Neuron (in vitro differentiated cells): ENCODE results near the gene KDM4B.

Experiments
- H2AFZ ChIP-seq: one replicate; pipeline ENCODE4 v1.6.1; 2013; ENCODE audit warnings: low read depth, mild to moderate bottlenecking, inconsistent platforms, low read length, moderate library complexity
- H3K27me3 ChIP-seq: one replicate; pipeline ENCODE4 v1.6.1; 2013; ENCODE audit warnings: low read length; ENCODE audit not compliant: insufficient read depth
- H3K36me3 ChIP-seq: one replicate; pipeline ENCODE4 v1.6.1; 2013; ENCODE audit warnings: low read length; ENCODE audit not compliant: insufficient read depth
- H3K4me1 ChIP-seq: one replicate; pipeline ENCODE4 v1.6.1; 2013; ENCODE audit warnings: low read length; ENCODE audit not compliant: insufficient read depth
- H3K4me3 ChIP-seq: 2 replicates; pipeline ENCODE4 v1.5.1; 2013; ENCODE audit warnings: mild to moderate bottlenecking, low read length, moderate library complexity
- H3K9me3 ChIP-seq: one replicate; pipeline ENCODE4 v1.6.1; 2013; ENCODE audit warnings: low read length

The KDM4B gene

DNA sequence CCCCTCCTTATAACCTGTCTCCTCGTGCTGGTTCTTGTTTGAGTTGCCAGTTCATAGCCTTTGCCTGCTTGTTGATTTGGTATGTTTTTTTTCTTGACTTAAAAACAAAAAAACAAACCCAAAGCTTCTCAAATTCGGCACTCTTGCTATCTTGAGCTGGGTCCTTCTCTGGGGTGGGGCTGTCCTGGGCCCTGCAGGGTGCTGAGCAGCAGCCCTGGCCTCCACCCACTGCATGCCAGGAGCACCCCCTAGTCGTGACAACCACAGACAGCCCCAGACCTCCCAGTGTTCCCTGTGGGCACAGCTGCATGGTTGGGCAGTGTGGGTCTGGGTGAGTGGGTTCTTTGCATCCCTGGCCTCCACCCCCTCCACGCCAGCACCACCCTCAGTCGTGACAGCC, 27.8 kb downstream of the KDM4B start:
- Histone ChIP-seq H3K9me3 (peaks cover 7% of the 10 kb centered on the region), H3K4me1 (no peaks in the 10 kb centered on the region), H3K27me3 (no peaks in the 10 kb centered on the region), H3K4me3 (no peak overlapping the region), H2AFZ (no peak overlapping the region), H3K36me3 (peaks cover 33% of the 10 kb centered on the region)

DNA sequence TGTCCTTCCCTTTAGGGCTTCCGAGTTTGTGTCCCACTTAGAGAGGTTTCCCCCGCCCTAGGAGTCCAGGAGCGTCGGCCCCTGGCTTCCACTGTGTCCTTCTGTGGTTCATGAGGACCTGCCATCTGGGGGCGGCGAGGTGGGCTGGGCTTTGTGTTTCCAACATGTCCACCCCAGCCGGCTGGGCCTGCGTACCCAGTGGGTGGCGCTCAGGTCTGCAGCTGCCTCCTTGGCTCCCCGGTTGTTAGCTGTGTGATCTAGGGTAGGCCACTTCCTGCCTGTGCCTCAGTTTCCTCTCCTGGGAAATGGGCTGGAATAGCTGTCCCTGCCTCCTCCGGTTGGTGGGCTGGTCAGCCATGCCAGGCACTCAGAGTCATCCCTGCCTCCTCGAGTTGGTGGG, 28.4 kb downstream of the KDM4B start:
- Histone ChIP-seq H2AFZ (no peak overlapping the region), H3K4me1 (no peaks in the 10 kb centered on the region), H3K27me3 (no peaks in the 10 kb centered on the region), H3K4me3 (no peak overlapping the region), H3K36me3 (peaks cover 33% of the 10 kb centered on the region), H3K9me3 (peaks cover 7% of the 10 kb centered on the region)

DNA sequence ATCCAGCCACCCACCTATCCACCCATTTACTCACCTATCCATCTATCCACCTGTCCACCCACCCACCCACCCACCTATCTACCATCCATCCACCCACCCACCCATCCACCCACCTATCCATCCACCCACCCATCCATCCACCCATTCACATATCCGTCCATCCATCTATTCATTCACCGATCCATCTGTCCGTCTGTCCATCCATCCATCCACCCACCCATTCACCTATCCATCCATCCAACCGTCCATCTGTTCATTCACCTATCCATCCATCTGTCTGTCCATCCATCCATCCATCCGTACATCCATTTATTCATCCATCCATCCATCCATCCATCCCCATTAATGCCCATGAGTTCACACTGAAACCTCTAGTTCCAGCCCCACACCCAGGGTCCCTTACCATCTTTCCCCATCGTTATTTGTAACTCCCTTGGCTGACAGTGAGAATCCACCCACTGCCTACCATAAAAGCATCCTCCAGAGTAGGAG, 31.3 kb downstream of the KDM4B start:
- Histone ChIP-seq H3K9me3 (peaks cover 7% of the 10 kb centered on the region), H2AFZ (no peak overlapping the region), H3K4me1 (no peaks in the 10 kb centered on the region), H3K27me3 (no peaks in the 10 kb centered on the region), H3K4me3 (no peak overlapping the region), H3K36me3 (peaks cover 29% of the 10 kb centered on the region)

DNA sequence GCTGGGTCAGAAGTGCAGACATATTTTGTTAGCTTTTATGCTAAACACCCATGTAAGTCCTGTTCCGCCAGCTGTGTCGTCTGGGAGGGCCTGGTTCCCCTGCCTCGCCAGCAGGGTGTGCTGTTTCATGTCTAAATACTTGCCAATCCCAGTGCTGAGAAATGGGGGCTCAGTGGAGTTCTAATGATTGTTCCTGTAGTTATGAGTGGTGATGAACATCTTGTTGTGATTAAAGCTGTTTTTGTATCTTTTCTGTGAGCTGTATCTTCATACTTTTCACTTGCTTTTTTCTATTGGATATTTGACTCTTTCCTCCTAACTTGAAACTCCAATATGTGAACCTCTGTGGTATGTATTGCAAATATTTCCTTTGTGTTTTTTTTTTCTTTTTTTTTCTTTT, 32.7 kb downstream of the KDM4B start:
- Histone ChIP-seq H3K4me3 (no peak overlapping the region), H2AFZ (no peak overlapping the region), H3K27me3 (no peaks in the 10 kb centered on the region), H3K36me3 (peaks cover 24% of the 10 kb centered on the region), H3K9me3 (peaks cover 7% of the 10 kb centered on the region), H3K4me1 (no peaks in the 10 kb centered on the region)

GRCh38 chr19:5002143-5002542, 33.2 kb downstream of the KDM4B start:
- H3K4me3 ChIP-seq: no peak overlapping the region
- peaks cover 19% of the 10 kb centered on the region for H3K36me3 ChIP-seq
- H3K4me1 ChIP-seq: no peaks in the 10 kb centered on the region
- no peaks in the 10 kb centered on the region for H3K27me3 ChIP-seq
- H3K9me3 ChIP-seq: peaks cover 5% of the 10 kb centered on the region
- H2AFZ ChIP-seq: no peak overlapping the region

DNA sequence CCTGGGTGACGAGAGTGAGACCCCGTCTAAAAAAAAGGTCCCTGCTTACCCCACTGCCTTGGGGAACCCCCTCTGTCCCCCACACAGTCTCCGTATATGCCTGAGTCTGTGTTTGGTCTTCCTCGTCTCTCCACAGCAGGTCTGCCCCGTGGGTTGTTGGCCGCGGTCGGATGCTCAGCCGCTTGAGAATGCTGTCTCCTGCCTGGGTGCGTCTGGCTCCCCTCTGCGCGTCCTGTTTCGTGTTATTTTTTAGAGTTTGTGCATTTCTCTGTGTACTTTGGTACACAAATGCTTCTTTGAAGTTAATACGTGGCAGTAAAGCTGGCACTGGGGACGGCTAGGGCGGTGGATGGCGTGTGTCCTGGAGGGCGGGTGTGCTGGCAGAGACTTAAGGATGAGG, 34.9 kb downstream of the KDM4B start:
- Histone ChIP-seq H3K4me3 (no peak overlapping the region), H3K9me3 (peaks cover 5% of the 10 kb centered on the region)

GRCh38 chr19:5005096-5005495, 36.2 kb downstream of the KDM4B start:
- H3K4me3 ChIP-seq: no peak overlapping the region
- peaks cover 8% of the 10 kb centered on the region for H3K36me3 ChIP-seq
- H3K9me3 ChIP-seq: peaks cover 7% of the 10 kb centered on the region

More for the DNA sequence above, 34.9 kb downstream of the KDM4B start:
- H3K36me3 ChIP-seq: peaks cover 9% of the 10 kb centered on the region
- no peaks in the 10 kb centered on the region for H3K4me1 ChIP-seq
- no peak overlapping the region for H2AFZ ChIP-seq
- no peaks in the 10 kb centered on the region for H3K27me3 ChIP-seq

GRCh38 chr19:5006201-5006600, 37.3 kb downstream of the KDM4B start:
- no peak overlapping the region for H3K4me3 ChIP-seq
- H2AFZ ChIP-seq: no peak overlapping the region
- no peaks in the 10 kb centered on the region for H3K4me1 ChIP-seq
- peaks cover 3% of the 10 kb centered on the region for H3K9me3 ChIP-seq
- H3K27me3 ChIP-seq: no peaks in the 10 kb centered on the region
- H3K36me3 ChIP-seq: peaks cover 8% of the 10 kb centered on the region

More at GRCh38 chr19:5005096-5005495, 36.2 kb downstream of the KDM4B start:
- Histone ChIP-seq H3K4me1 (no peaks in the 10 kb centered on the region), H3K27me3 (no peaks in the 10 kb centered on the region), H2AFZ (no peak overlapping the region)

DNA sequence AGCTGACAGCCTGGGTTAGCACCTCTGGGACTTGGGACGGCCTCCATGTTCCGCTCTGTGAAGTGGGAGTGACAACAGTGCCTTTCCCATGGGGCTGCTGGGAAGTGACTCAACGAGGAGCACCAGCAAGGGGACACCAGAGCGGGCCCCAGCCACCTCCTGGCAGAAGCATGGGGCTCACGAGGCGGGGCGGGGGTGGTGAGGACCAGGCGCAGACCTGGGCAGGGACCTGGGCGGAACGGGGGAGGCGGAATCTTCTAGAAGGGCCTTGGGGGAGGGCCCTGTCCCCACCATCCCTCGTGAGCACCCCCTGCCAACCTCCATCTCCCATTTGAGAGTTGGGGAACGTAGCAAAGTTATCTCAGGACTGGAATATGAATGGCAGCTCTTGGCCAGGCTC, 37.9 kb downstream of the KDM4B start:
- Histone ChIP-seq H3K27me3 (no peaks in the 10 kb centered on the region), H2AFZ (no peak overlapping the region), H3K36me3 (peaks cover 6% of the 10 kb centered on the region), H3K4me1 (no peaks in the 10 kb centered on the region), H3K9me3 (peaks cover 2% of the 10 kb centered on the region), H3K4me3 (no peak overlapping the region)

DNA sequence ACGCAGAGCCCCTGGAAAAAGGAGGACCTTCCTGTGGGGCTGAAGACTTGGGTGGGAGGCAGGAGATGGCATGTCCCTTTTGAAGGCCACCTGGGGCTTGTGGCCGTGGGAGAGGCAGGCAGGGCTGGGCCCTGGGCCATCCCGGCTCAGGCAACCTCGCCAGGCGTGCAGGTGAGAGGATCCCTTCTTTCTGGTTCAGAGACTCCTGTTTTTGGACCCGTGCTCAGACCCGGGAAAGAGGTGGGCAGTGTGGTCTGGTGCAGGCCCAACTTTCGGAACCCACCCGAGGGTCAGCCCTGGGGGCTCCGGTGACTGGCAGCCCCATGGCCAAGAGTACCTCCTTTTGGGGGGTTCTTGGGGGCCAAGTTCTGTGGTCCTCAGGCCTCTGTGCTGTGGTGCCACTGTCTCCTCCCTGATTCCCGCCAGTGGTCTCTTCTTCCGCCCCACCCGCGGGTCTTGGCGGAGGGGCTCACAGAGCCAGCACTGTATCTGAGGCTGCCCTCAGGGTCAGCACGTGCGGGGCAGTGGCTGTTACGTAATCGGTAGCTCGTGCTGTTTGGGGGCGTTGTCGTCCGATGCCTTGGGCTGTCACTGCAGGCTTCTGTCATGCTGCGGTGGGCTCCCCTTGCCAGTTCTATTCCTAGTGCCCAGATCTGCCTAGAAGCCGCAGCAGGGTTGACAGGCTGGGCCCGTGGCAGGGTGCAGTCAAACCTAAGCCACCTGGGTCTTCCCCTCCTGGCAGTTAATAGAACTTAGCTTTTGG, 42.7 kb downstream of the KDM4B start:
- H3K36me3 ChIP-seq: peaks cover 16% of the 10 kb centered on the region
- peaks cover 4% of the 10 kb centered on the region for H3K9me3 ChIP-seq

GRCh38 chr19:5012688-5013457, 44.0 kb downstream of the KDM4B start:
- H3K9me3 ChIP-seq: peaks cover 4% of the 10 kb centered on the region
- H2AFZ ChIP-seq: no peak overlapping the region
- peaks cover 24% of the 10 kb centered on the region for H3K36me3 ChIP-seq
- no peaks in the 10 kb centered on the region for H3K4me1 ChIP-seq
- H3K4me3 ChIP-seq: no peak overlapping the region
- H3K27me3 ChIP-seq: no peaks in the 10 kb centered on the region

More for the DNA sequence above, 42.7 kb downstream of the KDM4B start:
- Histone ChIP-seq H3K4me1 (no peaks in the 10 kb centered on the region), H3K27me3 (no peaks in the 10 kb centered on the region), H3K4me3 (no peak overlapping the region), H2AFZ (no peak overlapping the region)

DNA sequence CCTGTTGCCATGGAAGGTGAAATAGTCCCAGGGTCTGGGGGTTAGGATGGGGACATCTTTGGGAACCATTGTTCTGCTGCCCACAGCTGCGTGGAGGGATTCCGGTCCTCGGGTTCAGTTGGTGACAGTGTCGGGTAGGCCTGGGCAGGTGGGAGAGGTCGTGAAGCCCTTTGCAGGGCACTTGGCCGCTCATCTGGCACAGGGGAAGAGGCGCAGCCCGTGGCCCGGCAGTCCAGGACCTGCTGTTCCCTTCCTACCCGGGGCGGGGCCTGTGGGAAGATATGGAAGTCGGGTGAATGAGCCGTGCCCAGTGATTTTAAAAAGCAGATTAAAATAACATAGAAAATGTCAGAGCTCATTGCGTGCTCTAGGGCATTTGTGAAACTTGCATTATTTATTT, 44.8 kb downstream of the KDM4B start:
- H3K4me3 ChIP-seq: no peak overlapping the region
- peaks cover 8% of the 10 kb centered on the region for H3K9me3 ChIP-seq
- H3K27me3 ChIP-seq: no peaks in the 10 kb centered on the region
- H2AFZ ChIP-seq: no peak overlapping the region
- H3K4me1 ChIP-seq: no peaks in the 10 kb centered on the region
- H3K36me3 ChIP-seq: peaks cover 31% of the 10 kb centered on the region

DNA sequence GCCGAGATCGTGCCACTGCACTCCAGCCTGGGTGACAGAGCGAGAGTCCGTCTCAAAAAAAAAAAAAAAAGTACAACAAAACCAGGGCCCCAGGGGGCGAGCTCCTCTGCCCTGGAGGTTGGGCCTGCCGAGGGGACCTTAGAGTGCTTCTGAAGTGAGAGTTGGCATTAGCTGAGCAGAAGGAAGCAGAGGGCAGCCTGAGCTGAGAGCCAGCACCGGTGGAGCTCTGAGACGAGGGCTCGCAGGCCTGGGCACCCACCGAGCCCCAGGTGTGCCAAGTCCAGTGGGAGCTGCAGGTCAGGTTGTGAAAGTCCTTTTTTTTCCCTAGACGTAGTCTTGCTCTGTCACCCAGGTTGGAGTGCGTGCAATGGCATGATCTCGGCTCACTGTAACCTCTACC, 46.0 kb downstream of the KDM4B start:
- Histone ChIP-seq H3K4me3 (no peak overlapping the region), H3K27me3 (no peaks in the 10 kb centered on the region), H3K9me3 (peaks cover 11% of the 10 kb centered on the region), H3K36me3 (peaks cover 34% of the 10 kb centered on the region), H3K4me1 (no peaks in the 10 kb centered on the region), H2AFZ (no peak overlapping the region)
